GM15510 (cell line): ENCODE data around the gene ARID5A.
A peak's percentile ranks its signal among the peaks of the same experiment; 100 is the strongest.

Experiments
- POLR2A ChIP-seq: IDR thresholded peaks from 3 replicates; pipeline ENCODE4 v1.6.1; 2011; ENCODE audit warnings: borderline replicate concordance; ENCODE audit not compliant: insufficient read length; ENCODE audit errors: extremely low read depth

Gene ARID5A

GRCh38 chr2:96520697-96521096 is 15.9 kb upstream of the ARID5A start:
- no peak for TF ChIP-seq POLR2A

DNA sequence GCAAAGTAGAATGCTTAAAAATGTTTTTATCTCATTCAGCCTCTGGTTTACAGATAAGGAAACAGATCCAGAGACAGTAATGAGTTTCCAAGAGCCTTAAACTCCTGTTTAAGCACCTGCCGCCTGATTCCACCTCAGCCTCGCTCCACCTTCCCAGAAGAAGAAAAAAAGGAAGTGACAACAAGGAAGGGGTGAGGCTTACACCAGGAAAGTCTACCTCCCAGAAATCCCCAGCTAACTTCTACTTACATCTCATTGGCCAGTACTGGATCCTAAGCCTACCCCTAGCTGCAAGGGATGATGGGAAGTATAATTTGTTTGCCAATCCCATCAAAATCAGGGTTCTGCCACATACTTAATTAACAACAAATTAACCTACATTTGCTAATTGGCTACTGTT is 15.3 kb upstream of the ARID5A start:
- TF ChIP-seq POLR2A: no peak

- no peak for TF ChIP-seq POLR2A
Measured at GRCh38 chr2:96522304-96523203, 14.0 kb upstream of the ARID5A start.

- TF ChIP-seq POLR2A: no peak
Measured at GRCh38 chr2:96523659-96524481, 12.7 kb upstream of the ARID5A start.

- TF ChIP-seq POLR2A: no peak
Measured at GRCh38 chr2:96524482-96525210, 11.9 kb upstream of the ARID5A start.

DNA sequence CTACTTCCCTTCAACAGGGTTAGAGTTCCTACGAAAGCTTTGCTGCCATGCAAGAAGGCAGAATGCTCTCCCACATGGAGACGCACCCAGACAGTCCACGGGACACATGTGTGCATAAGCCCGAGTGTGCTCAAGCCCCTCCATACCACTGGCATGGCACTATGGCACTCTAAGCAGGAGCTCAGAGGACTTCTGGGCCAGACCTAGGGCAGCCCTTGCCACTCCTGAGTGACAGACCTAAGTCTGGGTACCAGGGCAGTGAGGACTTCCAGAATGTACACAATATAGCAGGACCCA is 11.4 kb upstream of the ARID5A start:
- TF ChIP-seq POLR2A: no peak

DNA sequence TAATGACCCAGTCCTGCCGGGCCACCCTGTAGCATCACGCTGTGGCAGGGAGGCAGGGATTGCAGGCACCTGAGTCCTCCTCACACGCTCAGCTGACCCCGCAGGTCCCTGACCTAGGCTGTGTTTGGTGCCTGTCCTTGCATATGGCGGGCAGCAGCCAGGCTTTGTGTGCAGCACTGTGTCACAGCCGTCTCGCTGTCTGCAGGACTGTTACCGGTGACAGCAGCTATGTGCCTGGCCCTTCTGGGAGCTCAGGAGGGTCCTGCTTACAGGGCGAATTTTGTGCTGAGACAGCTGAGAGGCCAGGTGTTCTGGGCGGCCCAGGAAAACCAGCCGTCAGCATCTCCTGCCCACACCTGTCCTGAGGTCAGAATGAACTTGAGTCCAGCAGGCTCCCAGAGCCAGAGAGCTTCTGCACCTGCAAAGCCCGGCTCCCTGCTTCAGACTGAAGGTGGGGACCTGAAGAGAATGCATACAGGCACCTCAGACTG is 10.4 kb upstream of the ARID5A start:
- no peak for TF ChIP-seq POLR2A

DNA sequence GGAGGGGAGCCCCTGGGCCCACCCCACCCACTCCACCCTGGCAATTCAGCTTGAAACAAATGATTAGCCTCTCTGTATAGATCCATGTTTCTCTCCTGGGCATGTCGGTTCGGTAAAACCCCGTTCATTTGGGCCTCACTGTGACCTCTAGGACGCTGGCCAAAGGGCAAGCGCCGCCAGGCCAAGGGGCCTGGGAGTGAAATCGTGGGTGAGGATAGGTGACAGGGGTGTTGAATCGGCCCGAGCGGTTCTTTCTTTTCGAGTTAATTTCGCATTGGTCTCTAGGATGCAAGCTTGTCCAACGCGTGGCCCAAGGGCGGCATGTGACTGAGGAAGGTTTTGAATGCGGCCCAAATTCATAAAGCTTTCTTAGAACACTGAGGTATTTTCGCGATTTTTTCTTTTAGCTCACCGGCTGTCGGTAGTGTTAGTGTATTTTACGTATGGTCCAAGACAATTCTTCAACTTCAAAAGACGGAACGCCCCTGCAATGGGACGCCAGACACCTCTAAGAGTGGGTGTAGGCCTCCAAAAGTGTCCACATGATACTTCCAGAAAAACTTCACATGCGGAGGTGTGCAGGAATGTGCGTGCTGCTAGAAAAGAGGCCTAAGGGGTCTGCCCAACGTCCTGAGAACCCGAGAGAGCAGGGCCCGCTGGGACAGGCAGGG is 9.8 kb upstream of the ARID5A start:
- TF ChIP-seq POLR2A: no peak

GRCh38 chr2:96527286-96528005 is 9.1 kb upstream of the ARID5A start:
- peak; percentile 39 for TF ChIP-seq POLR2A

- TF ChIP-seq POLR2A: no peak
Measured at GRCh38 chr2:96528006-96528699, 8.4 kb upstream of the ARID5A start.

- TF ChIP-seq POLR2A: no peak
Measured at GRCh38 chr2:96528700-96529375, 7.7 kb upstream of the ARID5A start.

DNA sequence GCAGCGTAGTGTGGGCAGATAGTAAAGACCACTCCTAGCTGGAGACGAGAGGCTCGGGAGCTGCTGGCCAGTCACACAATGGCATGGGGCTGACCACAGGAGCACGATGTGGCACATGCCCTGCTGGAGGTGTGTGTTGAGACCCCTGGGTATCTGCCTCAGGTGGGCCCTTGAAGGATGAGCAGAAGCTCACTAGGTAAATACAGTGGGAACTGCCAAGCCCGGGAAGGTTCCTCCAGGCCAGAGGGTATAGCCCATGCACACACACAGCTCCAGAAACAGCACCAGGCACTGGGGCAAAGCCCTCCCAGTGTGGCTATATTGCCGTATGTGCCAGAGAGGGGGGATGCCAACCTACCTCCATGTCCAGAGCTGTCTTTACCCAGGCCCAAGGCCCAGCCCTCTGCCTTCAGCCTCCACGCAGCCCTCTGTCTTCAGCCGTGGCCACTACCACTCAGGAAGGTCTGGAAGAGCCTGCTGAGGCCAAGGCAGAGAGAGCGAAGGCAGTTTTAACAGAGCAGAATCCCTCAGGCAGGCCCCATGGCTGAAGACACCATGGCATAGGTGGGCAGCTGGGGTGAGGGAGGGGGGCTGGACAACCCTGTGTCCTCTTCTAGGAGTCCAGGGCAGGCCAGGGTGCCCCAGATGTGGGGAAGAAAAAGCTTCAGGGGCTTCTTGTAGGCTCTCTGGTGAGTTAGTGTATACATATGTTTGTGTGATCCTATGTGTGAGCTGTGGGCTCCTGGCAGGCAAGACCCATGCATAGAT is 7.0 kb upstream of the ARID5A start:
- no peak for TF ChIP-seq POLR2A
